Natural killer cell (primary cell): ENCODE data around the gene FBXO9. TPM values are rescaled to one million over a fixed set of nuclear protein-coding genes. Genes with fewer than 3 reads are reported as not detected.

Experiments
- ATAC-seq, 3 donors: fragments of 150-1000 bp in 2 of 3; fragments of 200-7000 bp in 1 of 3; cut with Tn5 transposase; 1 replicate in 1 of 3; 2 replicates in 2 of 3; pipeline ENCODE4 v1.10.0; 2021; ENCODE audit warnings: mild to moderate bottlenecking in 2 of 3, moderate library complexity in 2 of 3
- DNase-seq, 2 donors: peaks; one replicate each; pipeline versions ENCODE4 v3.0.0 to v3.0.0-alpha.2; 2013 to 2021; ENCODE audit warnings: mixed read lengths in 1 of 2
- H3K27ac ChIP-seq: one replicate; pipeline ENCODE4 v1.5.1; 2013; ENCODE audit warnings: mild to moderate bottlenecking, low read length
- H3K27me3 ChIP-seq: one replicate; pipeline ENCODE4 v1.6.1; 2013; ENCODE audit warnings: low read length; ENCODE audit not compliant: control insufficient read depth, insufficient read depth
- H3K36me3 ChIP-seq: one replicate; pipeline ENCODE4 v1.6.1; 2013; ENCODE audit warnings: low read length; ENCODE audit not compliant: control insufficient read depth, insufficient read depth
- H3K4me1 ChIP-seq: one replicate; pipeline ENCODE4 v1.6.1; 2013; ENCODE audit warnings: low read length; ENCODE audit not compliant: control insufficient read depth, insufficient read depth
- H3K4me3 ChIP-seq: one replicate; pipeline ENCODE4 v1.5.1; 2013; ENCODE audit warnings: low read length
- H3K9me3 ChIP-seq: one replicate; pipeline ENCODE4 v1.6.1; 2013; ENCODE audit warnings: low read length; ENCODE audit not compliant: control insufficient read depth, insufficient read depth
- H3K27ac Mint-ChIP-seq, 2 donors: one replicate each; pipeline ENCODE4 v1.8.0; 2022; ENCODE audit warnings: mild to moderate bottlenecking in 2 of 2, mixed read lengths in 2 of 2, moderate library complexity in 1 of 2
- H3K27me3 Mint-ChIP-seq, 2 donors: one replicate each; pipeline ENCODE4 v1.8.0; 2022; ENCODE audit warnings: low read depth in 2 of 2, mixed read lengths in 2 of 2
- H3K36me3 Mint-ChIP-seq: one replicate; pipeline ENCODE4 v1.8.0; 2022; ENCODE audit warnings: mixed read lengths
- H3K4me1 Mint-ChIP-seq, 2 donors: one replicate each; pipeline ENCODE4 v1.8.0; 2022; ENCODE audit warnings: mixed read lengths in 2 of 2
- H3K4me3 Mint-ChIP-seq: one replicate; pipeline ENCODE4 v1.8.0; 2022; ENCODE audit warnings: mild to moderate bottlenecking, moderate library complexity, mixed read lengths
- H3K9me3 Mint-ChIP-seq, 2 donors: one replicate each; pipeline ENCODE4 v1.8.0; 2022; ENCODE audit warnings: mixed read lengths in 2 of 2
- CTCF ChIP-seq: fragments of 200-600 bp; IDR thresholded peaks from one replicate; pipeline ENCODE4 v1.8.0; 2022; ENCODE audit warnings: antibody characterized with exemption
- WGBS: methylation state at CpG from one replicate; pipeline ENCODE4 v1.1.7; 2013; ENCODE audit warnings: missing lambda C conversion rate; ENCODE audit not compliant: insufficient coverage; 5-methylcytosine and 5-hydroxymethylcytosine counted together
- intact Hi-C: fragments of 100-400 bp; cut with micrococcal nuclease; formaldehyde crosslinking; loops from one replicate; pipeline ENCODE4 v1.14.2; 2022
- total RNA-seq, 4 donors: library from RNA; stranded (reverse); fragments of 120-200 nt in 1 of 4; gene quantifications; one replicate each; pipeline versions ENCODE4 v1.2.3 to v1.2.4, GENCODE V29; 2013 to 2022

The FBXO9 gene
- total RNA-seq, 3 donors from 2014 or later (not counting 1 experiment from before 2014, with no cell fraction given) = 82.4 to 96.6 (median 88.9) TPM

- Mint-ChIP-seq H3K4me1 (peaks cover 0 to 6% of the 10 kb centered on the region in 2 donors), H3K27me3 (peaks cover 0 to 4% of the 10 kb centered on the region in 2 donors), H3K36me3 (no peaks in the 10 kb centered on the region), H3K27ac (no peak overlapping the region), H3K9me3 (no peaks in the 10 kb centered on the region), H3K4me3 (no peak overlapping the region)
- no peaks in the 10 kb centered on the region for H3K27me3 ChIP-seq
- no peak for ATAC-seq
- TF ChIP-seq CTCF = no peak
- H3K9me3 ChIP-seq = no peaks in the 10 kb centered on the region
- intact Hi-C loops = no loop called here
- no peak overlapping the region for H3K4me3 ChIP-seq
- no peaks in the 10 kb centered on the region for H3K36me3 ChIP-seq
- H3K27ac ChIP-seq = no peak overlapping the region
- no peaks in the 10 kb centered on the region for H3K4me1 ChIP-seq
- 51% methylated on average over 6 of the region's 8 CpGs for WGBS
- no peak for DNase-seq
Measured at GRCh38 chr6:53134601-53135235, 69.5 kb downstream of the FBXO9 start.

GRCh38 chr6:53136000-53136609 lies 70.9 kb downstream of the FBXO9 start:
- ATAC-seq (no peak), DNase-seq (no peak)
- H3K4me3 ChIP-seq = no peak overlapping the region
- H3K36me3 ChIP-seq = no peaks in the 10 kb centered on the region
- H3K9me3 ChIP-seq = no peaks in the 10 kb centered on the region
- H3K4me1 ChIP-seq = no peaks in the 10 kb centered on the region
- 88% methylated on average over 3 of the region's 3 CpGs for WGBS
- H3K27me3 ChIP-seq = no peaks in the 10 kb centered on the region
- no peak overlapping the region for H3K4me3 Mint-ChIP-seq
- intact Hi-C loops = no loop called here
- peaks cover 0 to 1% of the 10 kb centered on the region in 2 donors for H3K4me1 Mint-ChIP-seq
- peaks cover 6% of the 10 kb centered on the region in 2 donors for H3K27me3 Mint-ChIP-seq
- no peak for TF ChIP-seq CTCF
- H3K27ac Mint-ChIP-seq = no peak overlapping the region
- no peak overlapping the region for H3K27ac ChIP-seq
- H3K36me3 Mint-ChIP-seq = no peaks in the 10 kb centered on the region
- H3K9me3 Mint-ChIP-seq = no peaks in the 10 kb centered on the region

GRCh38 chr6:53139841-53140413 lies 74.7 kb downstream of the FBXO9 start:
- no peak overlapping the region for H3K4me3 ChIP-seq
- H3K9me3 ChIP-seq = no peaks in the 10 kb centered on the region
- no peaks in the 10 kb centered on the region for H3K4me1 Mint-ChIP-seq
- H3K9me3 Mint-ChIP-seq = no peaks in the 10 kb centered on the region
- no peak overlapping the region for H3K4me3 Mint-ChIP-seq
- no peaks in the 10 kb centered on the region for H3K4me1 ChIP-seq
- H3K27me3 Mint-ChIP-seq = peaks cover 6 to 18% of the 10 kb centered on the region in 2 donors
- no peaks in the 10 kb centered on the region for H3K36me3 ChIP-seq
- no peak for TF ChIP-seq CTCF
- intact Hi-C loops = no loop called here
- DNase-seq (no peak), ATAC-seq (no peak)
- H3K27me3 ChIP-seq = no peaks in the 10 kb centered on the region
- no peaks in the 10 kb centered on the region for H3K36me3 Mint-ChIP-seq
- no peak overlapping the region for H3K27ac Mint-ChIP-seq
- WGBS = 73% methylated on average over 3 of the region's 4 CpGs
- H3K27ac ChIP-seq = no peak overlapping the region
